H1 (cell line): ENCODE measurements around the gene RBM20. TPM values are rescaled to one million over a fixed set of nuclear protein-coding genes. Genes with fewer than 3 reads are reported as not detected.

ENCODE experiments used
- CTCF ChIA-PET: fragments of 300-600 bp; sonication (Branson Sonifier 250); formaldehyde crosslinking; loops from one replicate; lab custom pipeline; 2021; ENCODE audit not compliant: partially characterized antibody; lab: Charles Lee
- POLR2A ChIA-PET: fragments of 300-600 bp; sonication (Branson Sonifier 250); formaldehyde crosslinking; loops from one replicate; lab custom pipeline; 2021; ENCODE audit warnings: inconsistent platforms; ENCODE audit not compliant: partially characterized antibody; lab: Charles Lee
- DNase-seq, 2 experiments: peaks; one replicate each; pipeline versions ENCODE4 v3.0.0 to v3.0.0-alpha.2; 2010 to 2022; ENCODE audit warnings: low spot score in 2 of 2, low read depth in 1 of 2, mixed read lengths in 1 of 2
- FAIRE-seq: peaks from 2 replicates; lab custom pipeline; 2011; peaks lifted over from hg19 to GRCh38; lab: Jason Lieb, UNC
- H2AFZ ChIP-seq: 2 replicates; pipeline ENCODE4 v1.8.1; 2012; ENCODE audit warnings: low read length, inconsistent platforms
- H2AK5ac ChIP-seq: 2 replicates; pipeline ENCODE4 v1.6.1; 2013; ENCODE audit warnings: low read depth, low read length
- H2BK120ac ChIP-seq: replicated peaks from 2 replicates; pipeline ENCODE3; 2013; ENCODE audit warnings: low read depth, low read length, inconsistent platforms
- H2BK12ac ChIP-seq: 2 replicates; pipeline ENCODE4 v1.6.1; 2013; ENCODE audit warnings: low read depth, low read length
- H2BK15ac ChIP-seq: 2 replicates; pipeline ENCODE4 v1.6.1; 2013; ENCODE audit warnings: low read length
- H2BK20ac ChIP-seq: 2 replicates; pipeline ENCODE4 v1.6.1; 2013; ENCODE audit warnings: low read length
- H2BK5ac ChIP-seq: 2 replicates; pipeline ENCODE4 v1.6.1; 2013; ENCODE audit warnings: low read depth, low read length
- H3K14ac ChIP-seq: 2 replicates; pipeline ENCODE4 v1.6.1; 2013; ENCODE audit warnings: inconsistent platforms; ENCODE audit not compliant: insufficient read length
- H3K18ac ChIP-seq: 2 replicates; pipeline ENCODE4 v1.6.1; 2013; ENCODE audit warnings: low read length; ENCODE audit errors: extremely low read depth
- H3K23ac ChIP-seq: 2 replicates; pipeline ENCODE4 v1.6.1; 2013; ENCODE audit warnings: inconsistent platforms; ENCODE audit not compliant: insufficient read length
- H3K23me2 ChIP-seq: 2 replicates; pipeline ENCODE4 v1.6.1; 2013; ENCODE audit warnings: low read depth, low read length
- H3K27ac ChIP-seq: 2 replicates; pipeline ENCODE4 v1.6.1; 2011; ENCODE audit warnings: low read depth, low read length, inconsistent platforms
- H3K27me3 ChIP-seq, 4 experiments: replicated peaks in 1 of 4; 1 replicate in 1 of 4; 2 replicates in 3 of 4; pipeline versions ENCODE4 v1.6.1 to v1.8.1; 2011 to 2013; ENCODE audit warnings: low read length in 3 of 4, mild to moderate bottlenecking in 3 of 4, inconsistent platforms in 2 of 4, mixed read lengths in 2 of 4, moderate library complexity in 1 of 4; ENCODE audit not compliant: control insufficient read depth in 3 of 4, insufficient read depth in 3 of 4; ENCODE audit errors: extremely low read depth in 1 of 4
- H3K36me3 ChIP-seq, 4 experiments: 2 replicates each; pipeline versions ENCODE4 v1.6.1 to v1.8.1; 2011 to 2013; ENCODE audit warnings: mild to moderate bottlenecking in 4 of 4, low read length in 3 of 4, moderate library complexity in 2 of 4, control low read depth in 1 of 4, inconsistent platforms in 1 of 4; ENCODE audit not compliant: insufficient read depth in 4 of 4, control insufficient read depth in 2 of 4
- H3K4ac ChIP-seq: replicated peaks from 2 replicates; pipeline ENCODE3; 2013; ENCODE audit warnings: low read length, low read depth, mixed read lengths, inconsistent platforms; ENCODE audit not compliant: insufficient read length
- H3K4me1 ChIP-seq, 4 experiments: replicated peaks in 1 of 4; 1 replicate in 1 of 4; 2 replicates in 3 of 4; pipeline versions ENCODE4 v1.6.1 to v1.8.1; 2011 to 2013; ENCODE audit warnings: low read length in 3 of 4, inconsistent platforms in 2 of 4, mixed read lengths in 1 of 4; ENCODE audit not compliant: insufficient read depth in 4 of 4, control insufficient read depth in 3 of 4
- H3K4me2 ChIP-seq, 2 experiments: 2 replicates each; pipeline versions ENCODE4 v1.6.1 to v1.8.1; 2011 to 2013; ENCODE audit warnings: low read depth in 2 of 2, low read length in 2 of 2, control low read depth in 1 of 2, inconsistent platforms in 1 of 2, mild to moderate bottlenecking in 1 of 2; ENCODE audit not compliant: insufficient read depth in 1 of 2
- H3K4me3 ChIP-seq, 4 experiments: fragments of 200-600, 300-600 bp in 1 of 4; sonication (generic), shearing (Covaris generic), sonication (Bioruptor Twin) in 1 of 4; 2 replicates each; pipeline versions ENCODE4 v1.5.1 to v1.8.1; 2011 to 2016; ENCODE audit warnings: low read length in 4 of 4, low read depth in 3 of 4, control low read depth in 2 of 4, inconsistent platforms in 2 of 4, mild to moderate bottlenecking in 2 of 4, mixed read lengths in 1 of 4, moderate library complexity in 1 of 4; ENCODE audit not compliant: insufficient read depth in 2 of 4; ENCODE audit errors: extremely low read depth in 1 of 4
- H3K56ac ChIP-seq: replicated peaks from 2 replicates; pipeline ENCODE3; 2013; ENCODE audit warnings: low read depth, mild to moderate bottlenecking, mixed read lengths, low read length, inconsistent platforms; ENCODE audit not compliant: insufficient read length
- H3K79me1 ChIP-seq: 2 replicates; pipeline ENCODE4 v1.6.1; 2013; ENCODE audit warnings: low read depth, low read length, control low read depth
- H3K79me2 ChIP-seq, 2 experiments: 2 replicates each; pipeline versions ENCODE4 v1.6.1 to v1.8.1; 2012 to 2013; ENCODE audit warnings: low read length in 2 of 2, mild to moderate bottlenecking in 2 of 2, inconsistent platforms in 1 of 2; ENCODE audit not compliant: insufficient read depth in 2 of 2, control insufficient read depth in 1 of 2
- H3K9ac ChIP-seq, 4 experiments: replicated peaks in 1 of 4; 1 replicate in 1 of 4; 2 replicates in 3 of 4; pipeline versions ENCODE4 v1.6.1 to v1.8.1; 2011 to 2013; ENCODE audit warnings: low read depth in 3 of 4, low read length in 3 of 4, control low read depth in 2 of 4, mild to moderate bottlenecking in 2 of 4, moderate library complexity in 2 of 4, inconsistent platforms in 1 of 4; ENCODE audit errors: extremely low read depth in 1 of 4
- H3K9me3 ChIP-seq, 2 experiments: 2 replicates each; pipeline versions ENCODE4 v1.6.1 to v1.8.1; 2012 to 2013; ENCODE audit warnings: mild to moderate bottlenecking in 2 of 2, moderate library complexity in 2 of 2, control low read depth in 1 of 2, inconsistent platforms in 1 of 2, low read depth in 1 of 2, low read length in 1 of 2, mixed read lengths in 1 of 2; ENCODE audit not compliant: insufficient read depth in 2 of 2
- H4K20me1 ChIP-seq, 2 experiments: replicated peaks in 1 of 2; 2 replicates each; pipeline versions ENCODE3 to v1.8.1; 2011 to 2013; ENCODE audit warnings: inconsistent platforms in 2 of 2, low read length in 2 of 2, mild to moderate bottlenecking in 1 of 2; ENCODE audit not compliant: insufficient read depth in 2 of 2, control insufficient read depth in 1 of 2
- H4K5ac ChIP-seq: 2 replicates; pipeline ENCODE4 v1.6.1; 2013; ENCODE audit warnings: low read length, low read depth, mixed read lengths, inconsistent platforms; ENCODE audit not compliant: insufficient read length
- H4K8ac ChIP-seq: 2 replicates; pipeline ENCODE4 v1.8.0; 2013; ENCODE audit warnings: mild to moderate bottlenecking, moderate library complexity, low read length, inconsistent platforms; ENCODE audit not compliant: insufficient read depth; ENCODE audit errors: extremely low read depth
- H4K91ac ChIP-seq: replicated peaks from 2 replicates; pipeline ENCODE3; 2013; ENCODE audit warnings: low read length, mixed read lengths, inconsistent platforms; ENCODE audit not compliant: insufficient read length
- ATF2 ChIP-seq: IDR thresholded peaks from 2 replicates; pipeline ENCODE4 v1.6.1; 2012; ENCODE audit warnings: low read length, inconsistent platforms
- CHD1 ChIP-seq: IDR thresholded peaks from 2 replicates; pipeline ENCODE4 v1.6.1; 2012; ENCODE audit warnings: low read depth, low read length, improper control_type of control experiment
- EZH2 ChIP-seq: fragments of 200-600 bp; sonication (generic); IDR thresholded peaks from 2 replicates; pipeline ENCODE4 v1.7.1; 2012; ENCODE audit warnings: low read depth, mild to moderate bottlenecking, moderate library complexity, low read length, inconsistent platforms; ENCODE audit not compliant: severe bottlenecking
- SIN3A ChIP-seq, 2 experiments: IDR thresholded peaks in 1 of 2; conservative IDR thresholded peaks in 1 of 2; 2 replicates each; pipeline ENCODE4 v1.6.1; 2011 to 2012; ENCODE audit warnings: low read length in 2 of 2, improper control_type of control experiment in 1 of 2, low read depth in 1 of 2, mild to moderate bottlenecking in 1 of 2
- SIX5 ChIP-seq: IDR thresholded peaks from 2 replicates; pipeline ENCODE4 v1.6.1; 2011; ENCODE audit warnings: mild to moderate bottlenecking, low read depth, low read length
- SP1 ChIP-seq: IDR thresholded peaks from 2 replicates; pipeline ENCODE4 v1.6.1; 2011; ENCODE audit warnings: low read depth, low read length
- USF2 ChIP-seq: IDR thresholded peaks from 2 replicates; pipeline ENCODE4 v1.6.1; 2011; ENCODE audit warnings: low read length, improper control_type of control experiment
- WGBS, 2 experiments: shearing (Covaris generic) in 1 of 2; methylation state at CpG; one replicate each; pipeline versions ENCODE4 v1.1.6 to v1.1.7; 2013 to 2015; ENCODE audit warnings: low lambda C conversion rate in 2 of 2, mixed read lengths in 2 of 2, inconsistent platforms in 1 of 2, low coverage in 1 of 2, missing lambda C conversion rate in 1 of 2; ENCODE audit not compliant: insufficient replicate concordance in 2 of 2, insufficient coverage in 1 of 2, insufficient read length in 1 of 2; ENCODE audit errors: extremely low coverage in 1 of 2, missing lambda C conversion rate in 1 of 2; 5-methylcytosine and 5-hydroxymethylcytosine counted together
- polyA plus RNA-seq, 7 experiments: library from polyadenylated mRNA; depleted of rRNA in 3 of 7; stranded (reverse) in 5 of 7; unstranded in 2 of 7; fragments of >200 nt in 5 of 7; fragments of 200-250 nt in 2 of 7; gene quantifications; 1 replicate in 5 of 7; 2 replicates in 1 of 7; 4 replicates in 1 of 7; pipeline versions ENCODE4 v1.2.1 to v1.2.3, GENCODE V29; 2011 to 2013; ENCODE audit warnings: missing spikeins in 2 of 7, mixed read lengths in 2 of 7
- total RNA-seq: library from RNA; stranded (reverse); fragmentation: NEBNext Ultra II Directional; extraction: Animal tissue kit (Norgen Biotek cat#: 25700); gene quantifications from 2 replicates; pipeline ENCODE4 v1.2.1, GENCODE V29; 2021

RBM20 gene
- total and polyA plus RNA-seq, 2 of the 8 experiments (the other 6 are each of a cell fraction or from before 2014, with no cell fraction given), result 0.05 to 0.63 TPM

- Histone ChIP-seq H2BK20ac (no peak overlapping the region), H2AK5ac (no peak overlapping the region), H3K27ac (no peak overlapping the region), H2BK5ac (no peak overlapping the region), H3K4ac (no peak overlapping the region), H3K4me1 (no peaks in the 10 kb centered on the region), H4K5ac (no peak overlapping the region), H4K91ac (no peak overlapping the region), H4K8ac (no peak overlapping the region), H3K9me3 (no peaks in the 10 kb centered on the region), H2BK12ac (no peak overlapping the region), H2BK120ac (no peak overlapping the region), H4K20me1 (no peaks in the 10 kb centered on the region), H3K9ac (no peak overlapping the region), H3K79me2 (no peaks in the 10 kb centered on the region), H2BK15ac (no peak overlapping the region), H3K27me3 (no peaks in the 10 kb centered on the region), H2AFZ (no peak overlapping the region), H3K23me2 (no peaks in the 10 kb centered on the region), H3K23ac (no peak overlapping the region), H3K18ac (no peak overlapping the region), H3K4me3 (no peak overlapping the region), H3K36me3 (no peaks in the 10 kb centered on the region), H3K56ac (no peak overlapping the region), H3K14ac (no peak overlapping the region), H3K4me2 (no peak overlapping the region), H3K79me1 (no peaks in the 10 kb centered on the region)
- ChIA-PET CTCF (interaction anchor here (1.2 kb wide), 1 partner anchor 121 kb away, joined by 3 read pairs; no protein-coding TSS in a partner anchor), POLR2A (no interaction called here)
- 92% methylated on average over 10 of the region's 10 CpGs; no CpG with 5 or more reads in 1 of the 2 experiments for WGBS, 2 experiments
- DNase-seq (no peak), FAIRE-seq (no peak)
- TF ChIP-seq ATF2 (no peak), CHD1 (no peak), EZH2 (no peak), SIN3A (conservative IDR thresholded peaks at IDR 0.05 in 1 of 2, IDR thresholded peaks at IDR 0.05 in 1 of 2; ENCODE audit: low read depth in 1 of 2, low read length in 2 of 2) (no peak), SP1 (no peak), SIX5 (no peak), USF2 (no peak)
Observed at GRCh38 chr10:110797416-110797815, 153.3 kb downstream of the RBM20 start.
